GM21515 (cell line): ENCODE measurements around the gene MBD4.
A peak's percentile ranks its signal among the peaks of the same experiment; 100 is the strongest.
"Not testable (repeated sequence)": the region's sequence is repeated elsewhere in the genome, so short reads cannot be mapped to it uniquely, and the experiment has no call there.

ENCODE experiments used
- ATAC-seq: cut with Tn5 transposase; IDR thresholded peaks from one replicate; pipeline ENCODE4 v1.9.1; 2021; ENCODE audit not compliant: unreplicated experiment

MBD4 gene

GRCh38 chr3:129432671-129433070, 7.1 kb downstream of the MBD4 start:
- ATAC-seq = no peak

GRCh38 chr3:129432036-129432435, 7.7 kb downstream of the MBD4 start:
- no peak for ATAC-seq

GRCh38 chr3:129429602-129430001, 10.1 kb downstream of the MBD4 start:
- no peak for ATAC-seq

DNA sequence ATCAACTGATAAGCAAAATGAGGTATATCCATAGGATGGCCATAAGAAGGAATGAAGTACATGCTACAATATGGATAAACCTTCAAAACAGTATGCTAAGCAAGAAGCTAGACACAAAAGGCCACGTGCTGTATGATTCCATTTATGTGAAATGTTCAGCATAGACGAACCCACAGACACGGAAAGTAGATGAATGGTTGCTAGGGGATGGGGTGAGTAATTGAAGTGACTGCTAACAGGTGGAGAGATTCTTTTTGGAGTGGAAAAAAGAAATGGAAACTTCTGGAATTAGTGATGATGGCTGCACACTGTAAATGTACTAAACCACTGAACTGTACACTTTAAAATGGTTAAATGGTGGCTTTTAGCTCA, 10.7 kb downstream of the MBD4 start:
- no peak for ATAC-seq

GRCh38 chr3:129428376-129429079, 11.2 kb downstream of the MBD4 start, which contains the start of gene EFCAB12:
TSS of gene EFCAB12 (minus strand) at chr3:129428636. CDS start at chr3:129428488, 148 bp downstream.
- peak; percentile 68 for ATAC-seq

DNA sequence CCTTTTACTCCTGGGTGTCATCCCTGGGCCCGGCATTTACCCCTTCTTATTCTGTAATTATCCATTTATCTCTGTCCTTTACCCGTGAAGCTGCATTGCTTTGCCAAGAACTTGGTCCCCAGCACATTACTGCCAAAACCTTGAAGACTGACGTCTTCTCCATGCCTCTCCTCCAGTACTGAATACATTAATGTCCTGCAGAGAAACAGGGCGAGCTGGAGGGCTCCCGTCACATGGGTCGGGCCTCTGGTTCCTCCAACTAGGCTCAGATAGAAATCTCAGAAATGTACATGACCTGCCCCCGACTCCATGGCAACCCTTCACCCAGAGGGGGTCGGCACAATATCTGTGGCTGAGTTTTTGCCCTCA, 11.8 kb downstream of the MBD4 start:
- no peak for ATAC-seq

GRCh38 chr3:129425619-129426018, 14.1 kb downstream of the MBD4 start:
- ATAC-seq = no peak

- ATAC-seq = no peak
Measured at GRCh38 chr3:129425213-129425612, 14.5 kb downstream of the MBD4 start.

DNA sequence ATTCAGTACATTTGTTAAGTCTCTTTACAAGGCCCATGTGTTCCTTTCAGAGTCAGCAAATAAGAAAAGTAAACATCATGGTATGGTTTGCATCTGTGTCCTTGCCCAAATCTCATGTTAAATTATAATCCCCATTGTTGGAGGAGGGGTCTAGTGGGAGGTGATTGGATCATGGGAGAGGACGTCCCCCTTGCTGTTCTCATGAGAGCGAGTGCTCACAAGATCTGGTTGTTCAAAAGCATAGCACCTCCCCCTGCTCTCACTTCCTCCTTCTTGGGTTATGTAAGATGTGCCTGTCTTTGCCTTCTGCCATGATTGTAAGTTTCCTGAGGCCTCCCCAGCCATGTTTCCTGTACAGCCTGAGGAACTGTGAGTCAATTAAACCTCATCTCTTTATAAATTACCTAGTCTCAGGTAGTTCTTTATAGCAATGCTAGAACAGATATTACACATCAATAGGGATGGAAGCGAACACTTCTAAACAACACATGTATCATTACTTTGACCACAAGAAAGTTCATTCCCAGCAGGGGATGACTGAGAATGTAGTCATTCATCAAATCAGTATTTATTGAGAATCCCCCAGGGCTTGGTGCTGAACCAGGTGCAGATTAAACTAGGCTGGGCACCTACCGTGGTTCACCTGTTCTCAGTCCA, 15.4 kb downstream of the MBD4 start:
- peak; percentile 74 for ATAC-seq

DNA sequence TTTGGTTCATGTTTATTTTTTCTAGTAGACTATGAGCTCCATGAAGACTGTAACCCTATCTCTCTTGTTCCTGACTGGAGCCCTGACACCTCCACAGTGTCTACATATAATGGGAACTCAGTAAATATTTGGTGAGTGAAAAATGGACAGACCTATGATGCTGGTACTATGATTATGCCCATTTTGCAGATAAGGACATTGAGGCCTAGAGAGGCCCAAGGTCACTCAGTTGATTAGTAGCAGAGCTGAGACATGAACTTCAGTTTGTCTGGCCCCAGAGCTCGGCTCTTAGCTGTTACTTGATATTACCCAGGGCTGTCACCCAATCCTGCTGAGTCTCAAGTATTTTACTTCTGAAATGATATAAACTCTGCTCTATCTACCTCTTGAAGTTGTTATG, 16.9 kb downstream of the MBD4 start:
- ATAC-seq = no peak

GRCh38 chr3:129421988-129422745, 17.6 kb downstream of the MBD4 start:
- ATAC-seq = no peak

DNA sequence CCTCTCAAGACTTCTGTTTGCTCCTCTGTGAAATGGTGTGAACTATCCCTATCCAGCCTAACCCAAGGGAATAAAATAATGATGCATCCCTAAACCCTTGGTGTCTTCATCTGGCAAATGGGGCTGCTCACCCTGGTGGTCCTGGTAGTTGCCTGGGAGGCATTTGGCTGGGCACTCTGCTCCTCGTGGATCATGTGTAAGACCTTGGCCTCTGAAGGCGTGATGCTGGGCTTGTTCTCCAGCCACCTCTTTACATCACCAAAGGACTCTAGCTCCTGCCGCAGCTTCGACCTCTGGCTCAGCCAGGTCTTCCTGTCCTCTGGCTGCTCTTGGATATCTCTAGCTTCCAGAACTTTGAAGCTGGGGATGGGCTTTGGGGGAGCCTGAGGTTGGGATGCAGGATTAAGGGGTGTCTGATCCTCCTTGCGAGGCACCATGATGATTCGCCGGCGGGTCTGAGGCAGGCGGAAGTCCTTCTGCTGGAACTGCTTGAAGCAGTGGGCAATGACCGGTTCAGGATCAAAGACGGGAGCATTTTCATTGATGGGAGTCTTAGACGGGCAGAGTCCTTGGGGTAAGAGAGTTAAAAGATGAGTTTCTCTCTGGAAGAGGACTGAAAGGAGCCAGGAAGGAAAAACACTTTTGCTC, 18.4 kb downstream of the MBD4 start:
- ATAC-seq = no peak

- no peak for ATAC-seq
Measured at GRCh38 chr3:129419476-129419875, 20.3 kb downstream of the MBD4 start.

GRCh38 chr3:129418041-129418973, 21.4 kb downstream of the MBD4 start:
- ATAC-seq = no peak

DNA sequence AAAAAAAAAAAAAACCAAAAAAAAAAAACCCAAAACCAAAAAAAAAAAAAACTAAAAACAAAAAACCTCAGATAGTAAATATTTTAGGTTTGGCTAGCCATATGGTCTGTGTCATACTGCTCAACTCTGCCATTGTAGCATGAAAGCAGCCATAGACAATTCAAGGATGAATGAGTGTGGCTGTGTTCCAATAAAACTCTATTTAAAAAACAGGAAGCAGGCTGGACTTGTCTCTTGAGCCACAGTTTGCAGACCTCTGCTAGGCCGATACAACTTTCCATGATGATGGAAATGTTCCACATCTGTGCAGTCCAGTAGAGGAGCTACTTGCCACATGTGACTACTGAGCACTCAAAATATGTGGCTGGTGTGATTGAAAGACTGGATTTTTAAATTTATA, 22.4 kb downstream of the MBD4 start:
- ATAC-seq = no peak

DNA sequence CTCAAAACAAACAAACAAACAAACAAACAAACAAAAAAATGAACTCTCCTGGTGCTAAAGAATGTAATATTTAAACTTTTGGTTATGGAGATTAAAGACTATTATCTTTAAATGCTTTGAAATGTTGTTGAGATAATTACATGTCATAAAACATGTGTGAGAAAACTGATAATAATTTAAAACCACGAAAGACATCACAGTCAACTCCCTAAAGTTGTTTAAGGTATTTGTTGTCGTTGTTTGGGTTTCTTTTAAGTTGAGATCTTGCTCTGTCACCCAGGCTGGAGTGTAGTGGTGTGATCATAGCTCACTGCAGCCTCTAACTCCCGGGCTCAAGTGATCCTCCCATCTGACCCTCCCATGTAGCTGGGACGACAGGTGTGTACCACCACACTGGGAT, 23.3 kb downstream of the MBD4 start:
- ATAC-seq = no peak

GRCh38 chr3:129415830-129416229, 23.9 kb downstream of the MBD4 start:
- ATAC-seq = no peak

DNA sequence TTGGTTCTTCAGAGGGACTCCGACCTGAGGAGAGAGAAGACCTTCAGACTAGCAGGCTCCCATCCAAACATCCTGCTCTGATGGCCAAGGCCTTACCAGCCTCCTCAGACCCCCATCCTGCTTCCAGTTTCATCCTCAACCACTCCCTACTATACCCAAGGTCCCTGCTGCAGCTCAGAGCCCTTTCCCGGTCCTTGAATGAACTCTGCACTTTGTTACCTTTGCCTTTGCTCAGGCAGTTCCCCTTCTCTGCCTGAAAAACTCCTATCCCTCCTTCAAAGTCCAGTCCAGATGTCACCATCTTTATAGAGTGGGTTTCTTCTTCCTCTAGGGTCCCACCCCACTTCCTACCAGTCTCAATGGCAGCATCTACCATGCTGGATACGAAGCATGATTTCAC, 24.4 kb downstream of the MBD4 start:
- ATAC-seq = no peak

- ATAC-seq = peak; percentile 53
Measured at GRCh38 chr3:129413687-129414506, 25.9 kb downstream of the MBD4 start.

DNA sequence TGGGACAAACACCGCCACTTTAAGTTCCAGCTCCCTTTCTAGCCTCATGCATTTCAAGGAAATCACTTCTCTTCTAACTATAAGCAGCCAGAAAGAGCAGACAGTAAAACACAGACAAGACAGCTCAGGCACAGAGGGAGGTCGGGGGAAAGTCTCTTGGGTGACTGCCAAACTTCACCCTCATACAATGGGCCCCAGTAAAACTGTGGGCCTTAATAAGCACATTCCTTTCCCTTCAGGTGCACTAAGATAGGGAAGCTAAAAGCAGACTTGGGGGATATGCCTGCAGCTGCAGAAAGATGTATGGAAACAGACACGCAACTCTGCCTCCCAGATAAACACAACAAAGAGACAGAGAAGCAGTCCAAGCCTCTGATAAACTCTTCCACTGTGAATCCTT, 26.5 kb downstream of the MBD4 start:
- ATAC-seq = not testable (repeated sequence)
